HG03442 (cell line): ENCODE measurements around the gene ADORA2A.
"Not testable (repeated sequence)": the region's sequence is repeated elsewhere in the genome, so short reads cannot be mapped to it uniquely, and the experiment has no call there.

ENCODE experiments used
- ATAC-seq: cut with Tn5 transposase; IDR thresholded peaks from one replicate; pipeline ENCODE4 v1.9.1; 2021; ENCODE audit warnings: mild to moderate bottlenecking, moderate library complexity; ENCODE audit not compliant: unreplicated experiment

ADORA2A gene

DNA sequence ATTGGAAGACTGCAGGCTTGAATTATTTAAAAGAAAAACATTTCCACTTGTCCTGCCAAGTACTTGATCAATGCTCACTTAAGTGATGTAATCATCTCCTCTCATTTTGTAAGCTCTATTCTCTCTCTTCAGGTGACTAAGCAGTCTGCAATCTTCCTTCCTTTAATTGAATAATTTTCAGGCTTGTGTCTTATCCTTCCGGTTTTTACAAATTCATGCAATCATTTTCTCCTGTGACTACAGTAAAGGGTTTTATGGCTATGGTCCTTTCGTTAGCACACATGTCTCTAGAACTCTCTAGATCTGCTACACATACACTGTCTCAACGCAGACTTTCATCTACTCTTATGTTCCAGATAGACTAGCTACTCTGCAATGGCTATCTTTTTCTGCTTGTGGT lies 55.2 kb downstream of the ADORA2A start:
- ATAC-seq, result no peak

DNA sequence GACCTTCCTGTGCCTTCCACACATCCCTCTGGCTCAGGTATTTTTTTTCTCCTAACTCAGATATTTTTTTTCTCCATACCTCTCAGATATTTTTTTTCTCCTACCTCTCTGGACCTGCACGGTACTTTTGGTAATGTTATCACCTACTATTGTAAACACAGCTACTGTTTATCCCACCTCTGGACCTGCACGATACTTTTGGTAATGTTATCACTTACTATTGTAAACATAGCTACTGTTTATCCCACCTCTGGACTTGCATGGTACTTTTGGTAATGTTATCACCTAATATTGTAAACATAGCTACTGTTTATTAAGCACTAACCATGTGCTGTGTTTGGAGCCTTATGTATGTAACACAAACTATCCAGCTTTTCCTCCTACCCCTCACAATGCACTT lies 55.6 kb downstream of the ADORA2A start:
- no peak for ATAC-seq

DNA sequence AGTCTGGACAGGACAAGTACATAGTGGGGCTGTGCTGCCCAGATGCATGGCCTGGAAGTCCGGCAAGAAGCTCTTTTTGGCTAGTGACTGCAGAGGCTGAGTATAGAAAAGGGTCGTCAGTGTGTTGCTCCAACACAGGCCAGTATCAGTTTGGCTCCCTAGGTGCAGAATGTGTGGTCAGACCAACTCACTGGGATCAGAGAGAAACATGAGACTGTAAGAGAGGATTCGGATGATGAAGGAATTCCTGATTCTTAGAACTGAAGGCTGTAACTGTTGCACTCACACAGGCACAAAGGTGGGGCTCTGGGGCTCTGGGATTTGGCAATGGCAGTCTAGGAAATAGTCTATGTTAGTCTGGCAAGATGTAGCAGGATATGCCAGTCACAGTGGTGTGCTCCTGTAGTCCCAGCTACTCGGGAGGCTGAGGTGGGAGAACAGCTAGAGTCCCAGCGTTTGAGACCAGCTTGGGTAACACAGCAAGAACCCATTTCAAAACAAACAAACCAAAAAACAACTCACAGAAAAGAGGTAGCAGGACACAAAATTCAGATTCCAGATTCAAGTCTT lies 56.7 kb downstream of the ADORA2A start:
- no peak for ATAC-seq

DNA sequence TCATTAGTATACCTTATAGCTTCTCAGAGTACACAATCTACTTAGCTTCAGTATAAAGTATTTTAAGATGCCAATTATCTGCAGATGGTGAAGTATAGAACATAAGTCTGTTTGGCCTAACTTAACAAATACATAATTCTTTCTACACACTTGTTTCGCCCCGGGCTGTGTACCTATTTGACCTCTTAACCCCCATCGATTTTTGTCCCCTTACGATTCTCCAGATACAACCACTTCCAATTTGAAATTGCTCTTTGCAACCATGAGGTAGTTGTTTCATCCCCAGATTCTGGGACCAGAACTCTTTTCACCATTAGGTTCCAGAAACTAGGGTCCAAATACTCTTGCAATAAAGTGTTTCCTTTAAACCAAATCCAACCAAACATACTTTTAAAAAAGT lies 57.8 kb downstream of the ADORA2A start:
- no peak for ATAC-seq

GRCh38 chr22:24485608-24486007 lies 58.2 kb downstream of the ADORA2A start:
- no peak for ATAC-seq

GRCh38 chr22:24486501-24486921 lies 59.1 kb downstream of the ADORA2A start:
- ATAC-seq, result no peak

DNA sequence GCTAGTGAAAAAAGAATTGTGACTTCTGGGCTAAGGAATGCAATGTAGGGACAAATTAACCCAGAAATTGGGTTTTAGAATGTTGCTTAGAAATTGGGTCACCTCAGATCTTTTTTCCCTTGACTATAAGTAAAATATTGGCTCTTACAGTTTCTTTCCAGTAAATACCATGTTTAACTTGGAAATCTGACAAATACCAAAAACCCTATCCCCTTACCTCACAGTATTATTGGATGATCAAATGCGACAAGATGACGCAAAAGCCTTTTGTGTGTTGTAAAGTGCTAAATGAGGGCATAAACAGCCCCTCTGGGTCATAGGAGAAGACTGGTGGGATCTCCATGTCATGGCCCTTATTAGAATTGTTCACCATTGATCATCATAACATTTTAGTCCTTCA lies 61.6 kb downstream of the ADORA2A start:
- ATAC-seq, result no peak

- not testable (repeated sequence) for ATAC-seq
Measured at GRCh38 chr22:24489434-24489833, 62.0 kb downstream of the ADORA2A start.
